Ishikawa (cell line): Measurements from ENCODE around the gene RNF157.
A peak's percentile ranks its signal among the peaks of the same experiment; 100 is the strongest.

Source experiments
- EP300 ChIP-seq: IDR thresholded peaks from 2 replicates; pipeline ENCODE4 v1.6.1; 2012; ENCODE audit warnings: borderline replicate concordance
- MAX ChIP-seq: IDR thresholded peaks from 2 replicates; pipeline ENCODE4 v1.6.1; 2012
- NFIC ChIP-seq: IDR thresholded peaks from 2 replicates; pipeline ENCODE4 v1.6.1; 2012
- REST ChIP-seq: IDR thresholded peaks from 2 replicates; pipeline ENCODE4 v1.6.1; 2012; ENCODE audit warnings: low read depth, mild to moderate bottlenecking
- YY1 ChIP-seq: IDR thresholded peaks from 2 replicates; pipeline ENCODE4 v1.6.1; 2012; ENCODE audit warnings: low read depth

- TF ChIP-seq MAX: peak; percentile 6; the same call in 1 of the 2 replicates
- TF ChIP-seq NFIC: no peak
- no peak for TF ChIP-seq YY1
- no peak for TF ChIP-seq REST
- no peak for TF ChIP-seq EP300
These were observed 26.1 kb upstream of the RNF157 start for GRCh38 chr17:76266244-76266938.
